Subcutaneous adipose tissue (tissue), 4 donors: ENCODE data around the gene CCDC92. TPM values are rescaled to one million over a fixed set of nuclear protein-coding genes. Genes with fewer than 3 reads are reported as not detected.

Experiments
- small RNA-seq: library from RNA; depleted of rRNA; stranded (forward); fragments of <200 nt; gene quantifications from one replicate; pipeline ENCODE3, GENCODE V24; 2016
- total RNA-seq, 4 donors: library from RNA; depleted of rRNA; stranded (reverse); fragments of >200 nt; gene quantifications; one replicate each; pipeline ENCODE4 v1.1.0, GENCODE V29; 2016
- TF ChIP-seq, protein P1 (sequence below): fragments of 450-650 bp; IDR thresholded peaks from one replicate; pipeline ENCODE4 v1.5.1; 2016; ENCODE audit warnings: low read depth, mild to moderate bottlenecking, control low read depth, antibody characterized with exemption, moderate library complexity

The CCDC92 gene
- total RNA-seq, 4 donors from 2014 or later: 30.3 to 72.3 (median 37.8) TPM

DNA sequence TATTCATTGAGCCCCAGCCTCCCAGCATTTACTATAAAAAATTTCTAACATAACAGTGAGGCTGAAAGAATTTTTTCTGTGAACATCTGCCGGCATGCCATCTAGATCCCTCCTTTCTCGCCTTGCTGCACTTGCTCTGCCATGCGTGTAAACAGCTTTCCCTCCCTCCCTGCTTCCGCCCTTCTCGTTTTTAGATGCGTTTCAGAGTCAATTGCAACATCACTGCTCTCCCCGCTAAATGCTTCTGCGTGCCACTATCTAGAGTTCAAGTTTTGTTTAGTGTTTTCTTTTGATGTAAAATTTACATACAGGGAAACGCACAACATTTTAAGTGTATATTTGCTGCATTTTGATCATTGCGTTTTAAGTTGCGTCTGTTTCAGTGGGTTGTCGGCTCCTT lies 83.6 kb downstream of the CCDC92 start:
- TF ChIP-seq, protein P1, sequence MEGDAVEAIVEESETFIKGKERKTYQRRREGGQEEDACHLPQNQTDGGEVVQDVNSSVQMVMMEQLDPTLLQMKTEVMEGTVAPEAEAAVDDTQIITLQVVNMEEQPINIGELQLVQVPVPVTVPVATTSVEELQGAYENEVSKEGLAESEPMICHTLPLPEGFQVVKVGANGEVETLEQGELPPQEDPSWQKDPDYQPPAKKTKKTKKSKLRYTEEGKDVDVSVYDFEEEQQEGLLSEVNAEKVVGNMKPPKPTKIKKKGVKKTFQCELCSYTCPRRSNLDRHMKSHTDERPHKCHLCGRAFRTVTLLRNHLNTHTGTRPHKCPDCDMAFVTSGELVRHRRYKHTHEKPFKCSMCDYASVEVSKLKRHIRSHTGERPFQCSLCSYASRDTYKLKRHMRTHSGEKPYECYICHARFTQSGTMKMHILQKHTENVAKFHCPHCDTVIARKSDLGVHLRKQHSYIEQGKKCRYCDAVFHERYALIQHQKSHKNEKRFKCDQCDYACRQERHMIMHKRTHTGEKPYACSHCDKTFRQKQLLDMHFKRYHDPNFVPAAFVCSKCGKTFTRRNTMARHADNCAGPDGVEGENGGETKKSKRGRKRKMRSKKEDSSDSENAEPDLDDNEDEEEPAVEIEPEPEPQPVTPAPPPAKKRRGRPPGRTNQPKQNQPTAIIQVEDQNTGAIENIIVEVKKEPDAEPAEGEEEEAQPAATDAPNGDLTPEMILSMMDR: no peak

GRCh38 chr12:123886931-123887582 lies 85.6 kb downstream of the CCDC92 start:
- TF ChIP-seq, protein P1: no peak

DNA sequence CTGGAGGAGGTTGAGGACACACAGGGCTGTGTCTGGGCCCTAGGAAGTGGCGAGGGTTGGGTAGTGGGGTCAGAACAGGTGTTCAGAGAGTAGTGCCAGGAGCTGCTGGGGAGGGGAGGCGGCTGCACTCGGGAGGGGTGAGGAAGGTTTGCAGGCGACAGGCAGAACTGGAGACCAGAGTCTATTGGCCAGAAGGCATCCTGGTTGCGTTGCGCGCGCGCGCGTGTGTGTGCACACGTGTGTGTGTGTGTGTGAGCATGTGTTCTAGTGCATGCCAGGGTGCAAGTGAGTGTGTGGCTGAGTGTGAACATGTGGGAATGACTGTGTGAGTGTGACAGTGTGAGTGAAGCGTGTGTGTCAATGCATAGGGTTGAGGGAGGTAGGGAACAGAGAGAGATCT lies 86.4 kb downstream of the CCDC92 start:
- TF ChIP-seq, protein P1: no peak

Small RNA genes within 50 kb of the gene (small RNA-seq; reads per million reads assigned to genes)
- gene AC068790.4 (not detected), gene AC068790.6 (not detected)

Other genes with a start within 250 kb of the CCDC92 start
- under 1 TPM; under 0.01 to 0.19 (median 0.08) TPM for gene DNAH10, start 210.5 kb downstream of the CCDC92 start, total RNA-seq
- gene ZNF664, start 384 bp upstream of the CCDC92 start, total RNA-seq: 100 to 1,000 TPM in 1 of 4 donors, 10 to 100 TPM in 3; 80.2 to 115 (median 92.6) TPM